Measurements from ENCODE around the gene ATPAF1.

DNA sequence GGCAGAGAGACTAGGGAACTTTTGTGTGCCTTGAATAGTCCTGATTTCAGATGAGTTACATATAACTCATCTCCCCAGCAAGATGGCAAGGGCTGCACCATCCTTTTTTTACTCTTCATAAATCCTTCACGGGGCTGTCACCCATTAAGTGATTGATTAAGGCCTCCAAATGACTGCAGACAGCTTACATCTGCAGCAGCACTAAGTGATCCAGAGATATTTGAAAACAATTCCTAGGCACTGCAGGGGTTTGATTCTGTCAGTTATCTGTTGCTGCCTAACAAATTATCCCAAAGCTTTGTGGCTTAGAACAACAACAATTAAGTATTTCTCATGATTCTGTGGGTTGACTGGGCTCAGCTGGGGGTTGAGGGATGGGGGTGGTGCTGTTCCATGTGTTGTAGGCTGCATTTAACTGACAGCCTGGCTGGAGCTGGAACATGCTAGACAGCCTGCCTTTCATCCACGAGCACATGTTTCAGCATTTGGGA is 22.8 kb upstream of the ATPAF1 start:
- TF ChIP-seq POLR2A (IDR thresholded peaks at IDR 0.05; ENCODE audit: extremely low read depth, insufficient read length) (no peak), CTCF (IDR thresholded peaks at IDR 0.05; ENCODE audit: low read depth, low read length) (no peak)

All from NB4 (cell line).